NCI-H1417 (cell line): ENCODE data around the gene HIP1R.

ENCODE experiments used
- DNase-seq, 3 experiments: peaks; one replicate each; lab custom pipeline; 2025; lab: John Stamatoyannopoulos, UW

The HIP1R gene

DNA sequence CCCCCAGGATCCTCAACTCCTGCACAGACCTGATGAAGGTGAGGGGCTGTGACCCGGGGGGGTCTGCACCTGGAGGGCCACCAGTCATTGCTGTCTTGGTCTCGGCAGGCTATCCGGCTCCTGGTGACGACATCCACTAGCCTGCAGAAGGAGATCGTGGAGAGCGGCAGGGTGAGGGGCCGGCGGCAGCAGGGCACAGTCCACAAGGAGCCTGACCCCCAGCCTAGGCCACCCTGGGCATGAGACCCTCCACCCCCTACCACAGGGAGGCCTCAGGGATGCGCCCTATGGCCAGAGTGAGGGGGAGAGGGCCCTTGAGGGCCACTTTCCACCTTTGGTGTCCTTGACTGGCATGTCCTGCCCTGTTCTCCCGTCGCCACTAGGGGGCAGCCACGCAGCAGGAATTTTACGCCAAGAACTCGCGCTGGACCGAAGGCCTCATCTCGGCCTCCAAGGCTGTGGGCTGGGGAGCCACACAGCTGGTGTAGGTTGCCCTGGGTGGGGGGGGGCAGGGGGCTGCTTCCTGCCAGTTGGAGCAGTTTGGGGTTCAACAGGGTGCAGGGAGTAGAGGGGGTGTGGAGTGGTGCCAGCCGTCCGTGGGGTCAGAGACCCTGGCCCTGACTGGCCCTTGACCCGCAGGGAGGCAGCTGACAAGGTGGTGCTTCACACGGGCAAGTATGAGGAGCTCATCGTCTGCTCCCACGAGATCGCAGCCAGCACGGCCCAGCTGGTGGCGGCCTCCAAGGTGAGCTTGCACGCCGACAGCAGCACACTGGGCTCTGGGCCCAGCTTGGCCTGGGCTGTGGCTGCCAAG is 25.0 kb downstream of the HIP1R start:
- peak; percentile 68 to 83 (median 81) for DNase-seq

DNA sequence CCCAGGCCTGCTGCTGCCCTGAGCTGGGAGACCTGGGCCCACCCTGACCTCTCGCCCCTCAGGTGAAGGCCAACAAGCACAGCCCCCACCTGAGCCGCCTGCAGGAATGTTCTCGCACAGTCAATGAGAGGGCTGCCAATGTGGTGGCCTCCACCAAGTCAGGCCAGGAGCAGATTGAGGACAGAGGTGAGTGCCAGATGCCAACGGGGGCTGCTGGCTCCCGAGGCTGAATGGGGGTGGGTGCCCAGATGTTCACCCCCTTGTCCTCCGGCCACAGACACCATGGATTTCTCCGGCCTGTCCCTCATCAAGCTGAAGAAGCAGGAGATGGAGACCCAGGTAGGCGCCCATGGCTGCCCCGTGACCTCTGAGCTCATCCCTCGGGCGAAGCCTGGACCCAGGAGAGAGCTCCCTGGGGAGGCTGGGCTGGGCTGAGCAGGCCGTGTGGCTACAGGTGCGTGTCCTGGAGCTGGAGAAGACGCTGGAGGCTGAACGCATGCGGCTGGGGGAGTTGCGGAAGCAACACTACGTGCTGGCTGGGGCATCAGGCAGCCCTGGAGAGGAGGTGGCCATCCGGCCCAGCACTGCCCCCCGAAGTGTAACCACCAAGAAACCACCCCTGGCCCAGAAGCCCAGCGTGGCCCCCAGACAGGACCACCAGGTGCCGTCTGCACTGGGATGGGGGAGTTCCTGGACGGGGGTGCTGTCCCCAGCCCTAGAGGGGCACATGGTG is 25.8 kb downstream of the HIP1R start:
- DNase-seq = no peak

DNA sequence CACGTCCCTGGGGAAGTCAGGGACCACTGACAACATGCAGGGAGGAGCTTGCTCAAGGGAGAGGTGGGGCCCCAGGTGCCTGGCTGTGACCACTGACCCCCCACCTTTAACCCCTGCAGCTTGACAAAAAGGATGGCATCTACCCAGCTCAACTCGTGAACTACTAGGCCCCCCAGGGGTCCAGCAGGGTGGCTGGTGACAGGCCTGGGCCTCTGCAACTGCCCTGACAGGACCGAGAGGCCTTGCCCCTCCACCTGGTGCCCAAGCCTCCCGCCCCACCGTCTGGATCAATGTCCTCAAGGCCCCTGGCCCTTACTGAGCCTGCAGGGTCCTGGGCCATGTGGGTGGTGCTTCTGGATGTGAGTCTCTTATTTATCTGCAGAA is 26.3 kb downstream of the HIP1R start:
- DNase-seq = no peak

- DNase-seq = no peak
Measured at GRCh38 chr12:122862110-122862634, 26.9 kb downstream of the HIP1R start.

DNA sequence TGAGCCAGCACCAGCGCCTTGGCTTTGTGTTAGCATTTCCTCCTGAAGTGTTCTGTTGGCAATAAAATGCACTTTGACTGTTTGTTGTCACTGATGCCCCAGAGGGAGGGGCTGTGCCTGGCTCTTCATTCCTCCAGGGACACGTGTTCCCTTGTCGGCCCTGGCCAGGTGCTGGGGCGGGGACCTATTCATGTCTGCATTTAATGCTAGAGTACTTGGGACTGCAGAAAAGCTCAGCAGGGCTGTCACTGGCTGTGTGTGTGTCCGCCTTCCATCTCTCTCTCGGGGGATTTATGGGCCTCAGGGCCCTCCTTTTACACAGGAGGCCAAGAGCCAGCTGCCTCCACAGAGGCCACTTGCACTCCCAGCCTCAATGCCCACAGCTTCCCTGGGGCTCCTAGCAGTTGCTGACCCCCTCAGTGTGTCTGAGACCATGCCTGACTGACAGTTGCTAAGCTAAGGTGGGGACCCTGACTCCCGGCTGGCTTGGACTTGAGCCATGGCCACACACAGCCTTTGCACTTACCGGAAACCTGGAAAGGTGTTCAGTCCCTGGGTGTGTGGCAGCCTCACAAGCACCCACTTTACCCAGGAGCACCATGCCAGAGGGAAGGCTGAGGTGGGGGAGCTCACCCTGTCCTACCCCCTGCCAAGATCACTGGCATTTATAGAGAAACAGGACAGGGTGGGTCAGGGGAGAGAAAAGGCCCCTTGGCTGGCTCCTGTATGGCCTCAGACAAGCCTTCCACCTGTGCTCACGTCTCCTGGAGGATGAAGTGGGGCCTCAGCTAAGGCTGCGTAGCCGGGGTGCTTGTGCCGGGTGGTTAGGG is 27.8 kb downstream of the HIP1R start:
- peak; percentile 29 to 92 (median 62) for DNase-seq

GRCh38 chr12:122864894-122865253 is 29.6 kb downstream of the HIP1R start:
- no peak for DNase-seq

DNA sequence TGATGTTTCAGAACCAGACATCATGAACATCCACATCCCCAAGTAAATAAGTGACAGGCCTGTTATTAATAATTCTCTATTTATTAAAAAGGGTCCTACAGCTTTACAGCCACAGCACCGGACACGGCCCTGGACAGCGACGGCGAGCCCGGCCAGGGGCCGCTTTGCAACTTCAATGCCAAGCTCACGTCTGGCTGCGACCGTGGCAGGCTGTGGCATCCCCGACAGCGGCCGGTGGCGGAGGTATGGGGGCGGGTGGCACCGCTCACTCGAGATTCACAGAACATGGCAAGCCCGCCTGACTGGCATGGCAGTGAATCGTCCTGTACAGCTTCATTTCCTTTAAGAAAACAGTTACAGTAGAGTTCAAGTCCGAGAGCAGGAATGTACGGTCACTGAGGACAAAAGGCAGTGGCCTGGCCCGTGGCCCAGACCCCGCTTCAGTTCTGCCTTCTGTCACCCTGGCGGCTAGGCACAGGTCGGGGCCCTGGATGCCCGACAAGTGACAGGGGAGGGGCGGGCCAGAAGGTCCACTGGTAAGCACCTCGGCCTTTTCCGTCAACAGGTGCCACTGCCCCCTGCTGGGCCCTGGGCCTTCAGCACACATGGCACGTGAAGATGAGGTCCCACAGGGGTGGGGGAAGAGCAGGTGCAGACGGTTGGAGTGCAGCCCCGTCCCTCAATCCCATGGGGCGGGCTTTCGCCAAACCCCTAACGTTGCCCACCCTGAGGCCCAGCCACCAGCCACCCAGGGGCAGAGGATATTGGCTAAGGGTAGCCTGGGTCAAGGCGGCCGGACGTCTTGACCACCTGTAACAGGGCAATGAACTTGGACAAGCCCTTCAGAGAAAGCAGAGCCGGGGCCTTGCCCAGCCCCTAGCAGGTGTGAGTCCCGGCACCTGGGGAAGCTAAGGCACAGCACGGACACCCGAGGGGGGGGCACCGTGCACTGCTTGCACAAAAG is 30.3 kb downstream of the HIP1R start:
- DNase-seq = peak in 2 of 3 experiments; percentile 34 to 44

- no peak for DNase-seq
Measured at GRCh38 chr12:122866379-122866778, 31.1 kb downstream of the HIP1R start.

- no peak for DNase-seq
Measured at GRCh38 chr12:122866950-122867607, 31.8 kb downstream of the HIP1R start.

DNA sequence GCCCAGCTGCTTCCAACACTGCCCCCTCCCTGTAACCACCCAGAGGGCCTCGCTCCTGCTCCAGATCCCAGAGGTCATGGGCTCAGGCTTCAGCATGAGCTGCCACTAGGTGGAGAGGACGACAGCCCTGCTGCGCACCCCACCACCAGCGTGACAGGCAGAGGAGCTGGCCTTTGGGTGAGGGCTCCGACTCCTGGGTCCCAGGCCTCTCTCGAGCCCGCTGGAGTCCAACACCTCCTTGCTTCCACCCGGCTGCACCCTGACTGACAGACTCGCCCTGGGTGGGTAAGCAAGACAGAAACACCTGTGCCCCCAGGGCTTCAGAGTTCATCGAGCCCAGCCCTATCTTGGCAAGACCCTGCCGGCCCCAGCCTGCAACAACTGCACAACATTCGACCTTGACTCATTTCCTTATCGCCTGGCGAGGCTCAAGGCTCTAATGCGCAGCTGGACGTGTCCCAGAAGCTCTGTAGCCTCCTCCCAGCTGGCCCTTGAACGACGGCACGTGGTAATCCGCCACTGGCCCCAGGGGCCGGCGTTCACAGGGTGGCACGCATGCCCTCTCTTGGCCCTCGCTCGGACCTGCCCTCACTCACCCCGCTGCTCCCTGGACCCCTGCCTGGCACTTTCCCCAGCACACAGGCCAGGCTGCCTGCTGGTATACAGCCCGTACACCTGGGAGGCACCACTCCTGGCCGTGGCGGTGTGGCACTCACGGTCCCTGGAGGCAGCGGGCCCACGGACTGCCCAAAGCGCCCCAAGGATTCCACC is 32.6 kb downstream of the HIP1R start:
- DNase-seq = no peak

- DNase-seq = no peak
Measured at GRCh38 chr12:122868471-122869177, 33.4 kb downstream of the HIP1R start.

DNA sequence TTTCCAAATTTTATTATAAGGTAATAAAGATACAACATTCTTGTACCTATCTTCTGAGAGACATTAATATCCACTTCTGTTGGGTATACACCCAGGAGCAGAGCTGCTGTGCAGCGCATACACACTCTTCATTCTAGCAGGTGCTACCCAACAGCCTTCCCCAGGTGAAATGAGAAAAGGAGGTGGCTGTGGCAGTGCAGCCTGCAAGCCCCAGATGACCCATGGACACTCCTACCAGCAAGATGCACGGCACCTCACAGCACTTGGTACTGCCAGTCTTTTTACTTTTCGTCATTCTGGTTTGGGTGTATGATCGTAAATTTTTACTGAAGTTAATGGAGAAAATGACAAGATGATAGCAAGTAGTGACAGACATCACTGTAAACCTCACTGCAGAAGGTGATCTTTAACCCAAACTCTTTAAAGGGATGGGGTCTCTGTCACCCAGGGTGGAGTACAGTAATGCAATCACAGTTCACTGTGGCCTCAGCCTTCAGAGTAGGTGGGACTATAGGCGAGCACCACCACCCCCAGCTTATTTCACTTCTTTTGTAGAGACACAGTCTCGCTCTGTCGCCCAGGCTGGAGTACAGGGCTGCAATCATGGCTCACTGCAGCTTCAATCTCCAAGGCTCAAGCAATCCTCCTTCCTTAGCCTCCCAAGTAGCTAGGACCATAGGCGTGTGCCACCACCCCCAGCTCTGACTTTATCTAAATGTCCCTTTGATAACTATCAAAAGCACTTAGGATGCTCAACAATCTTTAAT is 34.1 kb downstream of the HIP1R start:
- DNase-seq = no peak

- no peak for DNase-seq
Measured at GRCh38 chr12:122870163-122870842, 35.0 kb downstream of the HIP1R start.

GRCh38 chr12:122870867-122871664 is 35.8 kb downstream of the HIP1R start:
- DNase-seq = peak in 2 of 3 experiments; percentile 41 to 64

DNA sequence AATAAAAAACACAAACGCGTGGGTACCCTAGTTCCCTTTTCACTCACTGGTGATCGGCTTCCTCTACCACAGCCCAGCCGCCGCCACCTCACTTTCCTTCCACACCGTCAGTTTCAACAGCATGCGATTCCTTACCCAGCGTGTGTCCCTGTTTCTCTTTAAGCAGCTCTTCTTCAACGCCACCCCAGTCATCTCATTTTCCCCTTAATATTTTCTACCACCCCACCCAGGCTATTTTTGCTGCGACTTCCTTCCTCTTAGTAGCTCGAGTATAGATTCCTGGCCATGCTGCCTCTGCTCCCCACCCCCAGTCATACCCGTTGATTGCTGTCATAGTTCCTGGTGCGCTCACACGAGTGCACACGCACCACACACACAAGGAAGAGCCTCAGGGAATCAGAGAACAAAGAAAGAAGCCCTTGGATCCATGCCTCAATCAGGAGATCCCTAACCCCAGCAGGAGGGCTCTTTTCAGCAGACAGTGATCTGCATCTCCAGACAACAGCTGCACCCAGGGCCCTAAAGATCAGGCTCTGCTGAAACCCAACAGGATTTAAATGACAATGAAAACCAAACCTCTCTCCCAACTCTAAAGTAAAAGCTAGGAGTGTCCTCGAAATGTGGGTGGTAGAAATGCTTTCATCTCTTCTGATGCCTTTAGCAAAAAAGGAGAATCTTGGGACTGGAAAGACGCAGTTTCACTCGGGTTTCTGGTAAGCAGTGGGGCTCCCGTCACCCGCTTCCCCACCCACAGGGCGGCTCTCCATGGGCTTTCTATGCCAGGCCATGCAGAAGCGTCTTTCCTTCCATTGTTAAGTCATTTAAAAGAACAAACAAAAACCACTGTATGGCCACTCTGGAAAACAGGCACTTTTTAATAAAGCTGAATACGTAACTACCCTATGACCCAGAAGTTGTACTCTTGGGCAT is 36.9 kb downstream of the HIP1R start:
- peak; percentile 89 to 96 (median 91) for DNase-seq
